ENCODE measurements around the gene FREY1.

- TF ChIP-seq ZNF155 (tag by site-specific recombination; IDR thresholded peaks at IDR 0.05) (no peak), ZNF292 (tag by site-specific recombination; IDR thresholded peaks at IDR 0.05; ENCODE audit: borderline replicate concordance, low read depth) (no peak), PATZ1 (tag by site-specific recombination; IDR thresholded peaks at IDR 0.05) (no peak), ZNF513 (tag by site-specific recombination; IDR thresholded peaks at IDR 0.05) (no peak)
Observed at GRCh38 chr11:45926536-45927331, 19.7 kb upstream of the FREY1 start.

Data from HEK293 (cell line).